Sigmoid colon (tissue), 7 donors: ENCODE results near the gene CACNA2D3. TPM values are rescaled to one million over a fixed set of nuclear protein-coding genes. Genes with fewer than 3 reads are reported as not detected.

Experiments used
- DNase-seq: peaks from one replicate; pipeline ENCODE4 v3.0.0-alpha.2; 2019
- H3K27ac ChIP-seq, 4 donors: fragments of 200-600 bp; sonication (generic); one replicate each; pipeline ENCODE4 v1.5.1; 2016 to 2019; ENCODE audit warnings: mild to moderate bottlenecking in 1 of 4
- H3K27me3 ChIP-seq, 3 donors: fragments of 200-600 bp; sonication (generic); one replicate each; pipeline ENCODE4 v1.5.1; 2019; ENCODE audit warnings: mild to moderate bottlenecking in 1 of 3
- H3K36me3 ChIP-seq, 4 donors: fragments of 200-600 bp; sonication (generic); one replicate each; pipeline ENCODE4 v1.5.1; 2016 to 2019
- H3K4me1 ChIP-seq, 4 donors: fragments of 200-600 bp; sonication (generic); one replicate each; pipeline ENCODE4 v1.5.1; 2017 to 2019
- H3K4me3 ChIP-seq, 4 donors: fragments of 200-600 bp; sonication (generic); one replicate each; pipeline ENCODE4 v1.5.1; 2017 to 2019; ENCODE audit warnings: mild to moderate bottlenecking in 2 of 4, moderate library complexity in 1 of 4
- H3K9me3 ChIP-seq, 4 donors: fragments of 200-600 bp in 3 of 4; sonication (generic) in 3 of 4; one replicate each; pipeline versions ENCODE4 v1.5.1 to v1.6.1; 2013 to 2019
- EP300 ChIP-seq, 4 donors: sonication (generic); formaldehyde crosslinking; IDR thresholded peaks; one replicate each; pipeline ENCODE4 v1.6.1; 2017; ENCODE audit warnings: antibody characterized with exemption in 4 of 4
- POLR2A ChIP-seq, 2 donors: fragments of 450-650 bp; IDR thresholded peaks; one replicate each; pipeline ENCODE4 v1.6.1; 2016; ENCODE audit warnings: antibody characterized with exemption in 2 of 2, mild to moderate bottlenecking in 2 of 2, moderate library complexity in 2 of 2
- POLR2AphosphoS5 ChIP-seq, 4 donors: sonication (generic); formaldehyde crosslinking; IDR thresholded peaks; one replicate each; pipeline ENCODE4 v1.6.1; 2017; ENCODE audit warnings: antibody characterized with exemption in 4 of 4
- WGBS, 2 donors: extraction: QIAGEN DNeasy Blood & Tissue Kit; methylation state at CpG; one replicate each; pipeline ENCODE4 v1.1.7; 2013; 5-methylcytosine and 5-hydroxymethylcytosine counted together
- intact Hi-C: fragments of 100-400 bp; cut with DNase I; formaldehyde crosslinking; loops from one replicate; pipeline ENCODE4 v1.15.1; 2023
- polyA plus RNA-seq, 3 donors: library from polyadenylated mRNA; stranded (reverse); fragments of 200-250 nt; gene quantifications; one replicate each; pipeline ENCODE4 v1.2.3, GENCODE V29; 2013
- total RNA-seq, 4 donors: library from RNA; depleted of rRNA; stranded (reverse); fragments of >200 nt; gene quantifications; one replicate each; pipeline ENCODE4 v1.1.0, GENCODE V29; 2016
- TF ChIP-seq, protein P1 (sequence below), 4 experiments: fragments of 450-650 bp in 3 of 4; fragments of 200-600 bp in 1 of 4; IDR thresholded peaks; one replicate each; pipeline ENCODE4 v1.5.1; 2016 to 2019; ENCODE audit warnings: antibody characterized with exemption in 4 of 4, mild to moderate bottlenecking in 3 of 4, moderate library complexity in 2 of 4
- donor health status: healthy with polysubstance abuse.
- donor health status: Bipolar disorder and iron deficiency.
- donor health status: healthy.

CACNA2D3 gene
- total and polyA plus RNA-seq, 7 donors, result 0.32 to 10.2 (median 4.8) TPM; not detected in 1

DNA sequence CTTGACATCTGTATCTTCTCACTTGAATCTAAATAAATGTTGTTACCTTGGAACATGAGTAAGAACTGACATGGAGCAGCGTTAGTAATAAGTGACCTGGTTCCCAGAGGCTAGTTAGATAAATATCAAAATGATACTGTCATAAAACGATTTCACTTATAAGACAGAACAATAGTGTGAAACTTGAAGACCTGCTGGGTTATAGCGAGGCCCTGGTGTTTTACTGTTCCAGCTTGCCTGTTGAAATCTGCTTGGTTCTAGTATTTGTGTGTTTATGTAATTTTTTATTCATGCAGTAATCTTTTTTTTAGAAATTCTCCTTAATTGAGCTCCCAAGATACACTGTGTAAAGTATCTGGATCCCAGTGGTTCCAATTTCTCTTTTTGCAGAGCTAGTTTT is 129.4 kb downstream of the CACNA2D3 start:
- Histone ChIP-seq H3K27me3 (no peaks in the 10 kb centered on the region), H3K4me3 (no peak overlapping the region), H3K9me3 (no peaks in the 10 kb centered on the region), H3K4me1 (no peaks in the 10 kb centered on the region), H3K36me3 (no peaks in the 10 kb centered on the region), H3K27ac (no peak overlapping the region)
- no peak for DNase-seq
- intact Hi-C loops, result no loop called here
- 15 to 64% methylated on average over 3 of the region's 3 CpGs for WGBS, 2 donors
- no peak for TF ChIP-seq EP300 (IDR thresholded peaks at IDR 0.05)
- TF ChIP-seq, protein P1, sequence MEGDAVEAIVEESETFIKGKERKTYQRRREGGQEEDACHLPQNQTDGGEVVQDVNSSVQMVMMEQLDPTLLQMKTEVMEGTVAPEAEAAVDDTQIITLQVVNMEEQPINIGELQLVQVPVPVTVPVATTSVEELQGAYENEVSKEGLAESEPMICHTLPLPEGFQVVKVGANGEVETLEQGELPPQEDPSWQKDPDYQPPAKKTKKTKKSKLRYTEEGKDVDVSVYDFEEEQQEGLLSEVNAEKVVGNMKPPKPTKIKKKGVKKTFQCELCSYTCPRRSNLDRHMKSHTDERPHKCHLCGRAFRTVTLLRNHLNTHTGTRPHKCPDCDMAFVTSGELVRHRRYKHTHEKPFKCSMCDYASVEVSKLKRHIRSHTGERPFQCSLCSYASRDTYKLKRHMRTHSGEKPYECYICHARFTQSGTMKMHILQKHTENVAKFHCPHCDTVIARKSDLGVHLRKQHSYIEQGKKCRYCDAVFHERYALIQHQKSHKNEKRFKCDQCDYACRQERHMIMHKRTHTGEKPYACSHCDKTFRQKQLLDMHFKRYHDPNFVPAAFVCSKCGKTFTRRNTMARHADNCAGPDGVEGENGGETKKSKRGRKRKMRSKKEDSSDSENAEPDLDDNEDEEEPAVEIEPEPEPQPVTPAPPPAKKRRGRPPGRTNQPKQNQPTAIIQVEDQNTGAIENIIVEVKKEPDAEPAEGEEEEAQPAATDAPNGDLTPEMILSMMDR (IDR thresholded peaks at IDR 0.05), result no peak
- TF ChIP-seq POLR2AphosphoS5 (IDR thresholded peaks at IDR 0.05), result no peak
- no peak for TF ChIP-seq POLR2A (IDR thresholded peaks at IDR 0.05)

- no peak for DNase-seq
- H3K27me3 ChIP-seq, result no peaks in the 10 kb centered on the region
- H3K4me1 ChIP-seq, result no peaks in the 10 kb centered on the region
- no peaks in the 10 kb centered on the region for H3K36me3 ChIP-seq
- no peaks in the 10 kb centered on the region for H3K9me3 ChIP-seq
- H3K4me3 ChIP-seq, result no peak overlapping the region
- WGBS, 2 donors, result 89 to 90% methylated on average over 7 of the region's 7 CpGs
- TF ChIP-seq, protein P1 (IDR thresholded peaks at IDR 0.05), result no peak
- intact Hi-C loops, result no loop called here
- no peak overlapping the region for H3K27ac ChIP-seq
Observed at GRCh38 chr3:54257125-54257720, 134.9 kb downstream of the CACNA2D3 start.

DNA sequence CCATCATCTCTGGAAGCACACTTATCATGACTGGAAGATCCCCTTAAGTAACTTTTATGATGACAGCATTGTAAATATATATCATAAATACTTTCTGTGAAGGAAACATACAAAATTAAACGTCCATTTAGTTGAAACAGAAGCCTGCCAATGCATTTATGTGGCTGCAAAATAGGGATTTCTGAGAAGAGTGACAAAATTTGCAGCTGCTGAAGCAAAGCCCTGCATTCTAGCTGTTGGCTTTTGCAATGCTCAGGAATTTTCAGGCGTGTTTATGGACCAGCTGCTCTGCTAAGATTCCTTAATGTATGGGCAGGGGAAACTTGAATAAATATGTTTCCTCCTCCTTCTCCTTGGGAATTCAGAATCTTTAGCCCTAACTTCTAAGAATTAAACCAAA is 137.3 kb downstream of the CACNA2D3 start:
- no peak overlapping the region for H3K27ac ChIP-seq
- no peaks in the 10 kb centered on the region for H3K4me1 ChIP-seq
- no peak for DNase-seq
- no peaks in the 10 kb centered on the region for H3K27me3 ChIP-seq
- TF ChIP-seq, protein P1 (IDR thresholded peaks at IDR 0.05), result no peak
- TF ChIP-seq POLR2A (IDR thresholded peaks at IDR 0.05), result no peak
- no peak overlapping the region for H3K4me3 ChIP-seq
- intact Hi-C loops, result no loop called here
- 42 to 61% methylated on average over 2 of the region's 2 CpGs for WGBS, 2 donors
- no peaks in the 10 kb centered on the region for H3K36me3 ChIP-seq
- no peaks in the 10 kb centered on the region for H3K9me3 ChIP-seq

GRCh38 chr3:54261141-54261540 is 138.8 kb downstream of the CACNA2D3 start:
- Histone ChIP-seq H3K27ac (no peak overlapping the region), H3K4me1 (no peaks in the 10 kb centered on the region), H3K9me3 (no peaks in the 10 kb centered on the region), H3K27me3 (no peaks in the 10 kb centered on the region), H3K36me3 (no peaks in the 10 kb centered on the region), H3K4me3 (no peak overlapping the region)
- 71 to 86% methylated on average over 3 of the region's 3 CpGs for WGBS, 2 donors
- TF ChIP-seq POLR2A (IDR thresholded peaks at IDR 0.05) (no peak), EP300 (IDR thresholded peaks at IDR 0.05) (no peak), POLR2AphosphoS5 (IDR thresholded peaks at IDR 0.05) (no peak)
- TF ChIP-seq, protein P1 (IDR thresholded peaks at IDR 0.05), result no peak
- no peak for DNase-seq
- intact Hi-C loops, result no loop called here

- H3K4me3 ChIP-seq, result no peak overlapping the region
- TF ChIP-seq, protein P1 (IDR thresholded peaks at IDR 0.05), result no peak
- no peak for TF ChIP-seq EP300 (IDR thresholded peaks at IDR 0.05)
- no peak for TF ChIP-seq POLR2A (IDR thresholded peaks at IDR 0.05)
- no peak for TF ChIP-seq POLR2AphosphoS5 (IDR thresholded peaks at IDR 0.05)
- no peak overlapping the region for H3K27ac ChIP-seq
- intact Hi-C loops, result no loop called here
- H3K4me1 ChIP-seq, result no peaks in the 10 kb centered on the region
- no peaks in the 10 kb centered on the region for H3K27me3 ChIP-seq
- DNase-seq, result no peak
- WGBS, 2 donors, result 53 to 86% methylated on average over 6 of the region's 6 CpGs
- no peaks in the 10 kb centered on the region for H3K36me3 ChIP-seq
- no peaks in the 10 kb centered on the region for H3K9me3 ChIP-seq
Observed at GRCh38 chr3:54262541-54262940, 140.2 kb downstream of the CACNA2D3 start.
